Stimulated activated CD4-positive, alpha-beta T cell treated with anti-CD3 and anti-CD28 coated beads, Interleukin-2, amount 100 ng/mL, for 24 hours (primary cell): ENCODE measurements around the gene LMBR1.
"Not testable (repeated sequence)": the region's sequence is repeated elsewhere in the genome, so short reads cannot be mapped to it uniquely, and the experiment has no call there.

ENCODE experiments used
- DNase-seq, 2 donors: peaks; one replicate each; pipeline ENCODE4 v3.0.0-alpha.2; 2020

Gene LMBR1, protein sequence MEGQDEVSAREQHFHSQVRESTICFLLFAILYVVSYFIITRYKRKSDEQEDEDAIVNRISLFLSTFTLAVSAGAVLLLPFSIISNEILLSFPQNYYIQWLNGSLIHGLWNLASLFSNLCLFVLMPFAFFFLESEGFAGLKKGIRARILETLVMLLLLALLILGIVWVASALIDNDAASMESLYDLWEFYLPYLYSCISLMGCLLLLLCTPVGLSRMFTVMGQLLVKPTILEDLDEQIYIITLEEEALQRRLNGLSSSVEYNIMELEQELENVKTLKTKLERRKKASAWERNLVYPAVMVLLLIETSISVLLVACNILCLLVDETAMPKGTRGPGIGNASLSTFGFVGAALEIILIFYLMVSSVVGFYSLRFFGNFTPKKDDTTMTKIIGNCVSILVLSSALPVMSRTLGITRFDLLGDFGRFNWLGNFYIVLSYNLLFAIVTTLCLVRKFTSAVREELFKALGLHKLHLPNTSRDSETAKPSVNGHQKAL

GRCh38 chr7:156892821-156893706, at the start of gene LMBR1:
LMBR1 (minus strand) TSS chr7:156893183; CDS start chr7:156892993, 190 bp downstream.
- peak; percentile 94 for DNase-seq

DNA sequence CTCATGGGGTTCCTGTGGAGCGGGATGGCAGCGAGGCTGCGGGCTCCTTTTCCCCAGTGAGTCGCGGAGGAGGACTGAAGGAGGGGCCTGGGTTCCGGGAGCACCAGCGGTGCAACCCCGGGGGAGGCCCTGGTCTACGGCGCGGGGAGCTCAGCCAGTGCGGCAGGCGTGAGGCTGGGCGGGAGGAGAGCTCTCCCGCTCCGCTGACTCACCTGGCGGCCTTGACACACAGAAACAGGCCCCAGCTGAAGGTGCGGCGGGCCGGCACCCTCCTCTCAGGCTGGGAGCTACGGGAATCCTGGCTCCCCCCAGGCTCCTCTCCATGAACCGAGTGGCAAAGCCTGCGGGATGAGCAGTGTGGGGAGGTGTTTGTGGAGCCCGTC, 49.7 kb upstream of the LMBR1 start:
- DNase-seq = peak in 1 of 2 donors; percentile 27

GRCh38 chr7:156941393-156942182, 48.6 kb upstream of the LMBR1 start:
- DNase-seq = no peak

GRCh38 chr7:156940421-156941122, 47.6 kb upstream of the LMBR1 start:
- DNase-seq = no peak

DNA sequence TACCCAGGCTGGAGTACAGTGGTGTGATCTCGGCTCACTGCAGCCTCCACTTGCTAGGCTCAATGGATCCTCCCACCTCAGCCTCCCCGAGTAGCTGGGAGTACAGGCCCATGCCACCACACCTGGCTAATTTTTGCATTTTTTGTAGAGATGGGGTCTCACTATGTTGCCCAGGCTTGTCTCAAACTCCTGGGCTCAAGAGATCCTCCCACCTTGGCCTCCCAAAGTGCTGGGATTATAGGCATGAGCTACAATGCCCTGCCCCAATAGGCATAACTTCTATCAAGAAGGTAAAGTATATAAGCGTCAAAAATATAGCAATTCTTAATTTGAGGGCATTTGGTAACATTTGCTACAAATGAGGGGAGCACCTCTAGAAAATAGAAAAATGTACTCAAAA, 43.8 kb upstream of the LMBR1 start:
- DNase-seq = not testable (repeated sequence)

- no peak for DNase-seq
These were observed 42.3 kb upstream of the LMBR1 start for GRCh38 chr7:156935250-156935649.

DNA sequence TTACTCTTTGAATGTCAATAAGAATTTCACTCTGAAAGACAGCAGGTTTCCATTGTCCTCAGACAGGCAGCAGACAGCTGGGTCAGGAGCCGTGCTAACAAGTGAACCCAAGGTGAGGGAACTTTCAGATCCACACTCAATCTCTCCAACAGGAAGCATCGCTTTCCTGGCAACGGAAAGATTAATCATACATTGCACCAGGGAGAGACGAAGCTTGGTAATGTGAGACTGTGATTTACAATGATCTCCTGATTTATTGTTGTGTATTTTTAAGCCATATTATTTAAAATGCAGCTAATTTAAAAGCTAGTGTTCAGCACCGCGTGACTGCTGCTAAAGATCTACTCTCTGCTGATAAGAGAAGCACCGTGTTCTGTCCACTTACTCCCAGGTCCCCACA, 39.0 kb upstream of the LMBR1 start:
- DNase-seq = no peak

DNA sequence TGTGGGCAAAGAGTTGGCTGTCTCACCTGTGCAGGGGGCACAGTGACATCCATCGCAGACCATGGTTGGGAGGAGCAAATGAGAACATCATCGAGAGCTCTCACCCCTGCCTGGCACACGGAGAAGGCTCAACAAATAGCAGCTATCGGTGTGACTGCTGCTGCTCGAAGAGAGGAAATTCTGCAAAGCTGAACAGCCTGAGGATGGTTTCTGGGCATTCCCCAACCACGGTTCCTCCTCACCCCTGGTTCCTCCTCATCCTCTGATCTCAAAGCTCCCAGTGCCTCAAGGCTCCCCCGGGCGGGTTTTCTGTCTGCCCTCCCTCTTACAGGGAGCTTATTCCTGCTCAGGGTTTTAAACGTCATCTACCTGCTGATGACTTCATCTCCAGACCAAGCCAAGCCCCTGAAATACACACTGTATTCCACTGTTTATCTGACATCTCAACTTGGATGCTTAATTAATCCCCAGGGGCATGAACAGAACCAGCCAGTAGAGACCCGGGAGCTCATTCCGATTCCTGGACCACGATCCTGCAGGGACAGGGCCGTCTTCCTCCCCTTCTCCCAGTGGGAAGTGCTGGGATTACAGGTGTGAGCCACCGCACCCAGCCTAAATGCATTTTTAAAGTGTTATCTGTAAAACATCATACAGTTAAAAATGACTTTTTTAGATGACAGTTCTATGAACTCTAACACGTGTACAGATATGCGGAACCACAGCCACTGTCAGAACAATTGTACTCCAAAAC, 37.0 kb upstream of the LMBR1 start:
- DNase-seq = no peak

- DNase-seq = no peak
These were observed 35.4 kb upstream of the LMBR1 start for GRCh38 chr7:156928406-156928747.

DNA sequence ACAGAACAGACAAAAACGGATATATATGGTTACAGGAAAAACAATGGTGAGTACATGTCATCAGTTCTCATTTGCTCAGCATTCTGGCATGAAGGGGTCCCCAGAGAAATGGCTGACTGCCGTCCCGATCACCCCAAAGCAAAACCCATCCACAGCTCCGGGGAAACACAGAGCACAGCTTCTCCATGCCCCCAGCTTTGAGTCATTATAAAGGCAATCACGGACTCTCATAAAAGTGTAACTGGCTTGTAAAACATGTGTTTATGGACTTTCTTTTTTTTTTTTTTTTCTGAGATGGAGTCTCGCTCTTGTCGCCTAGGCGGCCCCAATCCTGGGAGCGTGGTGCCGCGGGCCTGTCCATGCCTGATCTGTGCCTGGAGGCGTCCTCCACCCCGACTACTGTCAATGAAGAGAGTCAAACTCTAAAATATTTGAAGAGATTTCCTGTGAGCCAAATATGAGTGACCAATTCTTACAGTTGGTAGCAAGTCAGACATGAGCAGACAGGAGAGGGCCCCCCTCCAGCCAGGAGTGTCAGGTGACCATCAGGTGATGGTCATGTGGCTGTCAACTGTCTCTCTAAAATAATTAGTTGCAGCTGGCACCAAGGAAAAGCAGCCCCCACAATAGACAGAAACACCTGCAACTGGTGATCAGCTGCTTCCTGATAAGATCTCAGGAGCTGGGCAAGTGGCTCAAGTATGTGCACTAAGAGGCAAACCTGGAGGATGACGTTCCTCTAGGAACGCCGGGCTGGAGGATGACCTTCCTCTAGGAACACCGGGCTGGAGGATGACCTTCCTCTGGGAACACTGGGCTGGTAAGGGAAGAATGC, 34.8 kb upstream of the LMBR1 start:
- no peak for DNase-seq

DNA sequence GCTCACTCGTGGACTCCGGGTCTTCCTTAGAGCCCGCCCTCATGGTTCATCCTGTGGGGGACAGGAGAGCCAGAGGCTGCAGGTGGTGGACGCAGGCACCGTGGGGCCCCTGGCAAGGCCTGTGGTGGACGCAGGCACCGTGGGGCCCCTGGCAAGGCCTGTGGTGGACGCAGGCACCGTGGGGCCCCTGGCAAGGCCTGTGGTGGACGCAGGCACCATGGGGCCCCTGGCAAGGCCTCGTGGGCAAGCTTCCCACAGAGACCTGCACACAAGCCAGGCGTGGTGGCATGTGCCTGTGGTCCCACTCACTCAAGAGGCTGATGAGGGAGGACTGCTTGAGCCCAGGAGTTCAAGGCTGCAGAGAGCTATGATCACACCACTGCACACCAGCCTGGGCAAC, 32.8 kb upstream of the LMBR1 start:
- not testable (repeated sequence) for DNase-seq

GRCh38 chr7:156922304-156922703, 29.3 kb upstream of the LMBR1 start:
- DNase-seq = not testable (repeated sequence)

- DNase-seq = not testable (repeated sequence)
These were observed 27.7 kb upstream of the LMBR1 start for GRCh38 chr7:156920487-156921373.

DNA sequence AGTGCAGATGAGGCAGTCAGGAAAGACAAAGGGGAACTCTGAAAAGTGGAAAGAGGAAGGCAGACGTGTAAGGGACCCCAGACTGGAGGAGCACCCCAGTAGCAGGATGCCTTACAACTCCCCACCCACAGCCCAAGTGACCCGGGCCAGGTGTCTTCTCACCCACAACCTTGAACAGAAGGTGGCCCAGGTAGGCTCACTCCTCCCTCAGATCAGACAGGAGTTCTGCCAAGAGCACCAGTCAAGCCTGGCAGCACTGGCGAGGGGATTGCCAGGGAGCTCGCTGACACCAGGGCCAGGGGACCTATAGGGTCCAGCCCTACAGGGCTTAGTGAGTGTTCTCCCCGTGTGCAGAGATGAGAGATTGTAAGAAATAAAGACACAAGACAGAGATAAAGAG, 27.1 kb upstream of the LMBR1 start:
- DNase-seq = no peak

- DNase-seq = no peak
These were observed 26.2 kb upstream of the LMBR1 start for GRCh38 chr7:156919132-156919713.

DNA sequence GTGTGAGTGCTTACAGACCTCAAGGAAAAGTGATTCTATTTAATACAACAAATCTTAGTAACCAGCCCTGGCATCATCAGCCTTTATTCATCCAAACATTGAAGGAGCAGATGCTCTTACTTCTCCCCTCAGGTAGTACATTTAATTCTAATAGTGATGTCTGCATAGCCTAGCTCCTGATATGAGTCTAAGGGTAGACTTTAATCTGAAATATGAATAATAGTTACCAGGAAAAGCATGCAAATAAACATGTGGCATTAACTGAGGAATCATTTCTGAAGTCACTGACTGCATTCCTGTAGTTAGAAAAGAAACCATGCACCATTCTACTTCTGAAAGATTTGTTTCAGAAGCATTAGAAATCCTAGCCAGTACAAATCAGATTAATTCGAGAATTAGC, 25.7 kb upstream of the LMBR1 start:
- DNase-seq = no peak

- DNase-seq = not testable (repeated sequence)
These were observed 16.7 kb upstream of the LMBR1 start for GRCh38 chr7:156909574-156910252.

DNA sequence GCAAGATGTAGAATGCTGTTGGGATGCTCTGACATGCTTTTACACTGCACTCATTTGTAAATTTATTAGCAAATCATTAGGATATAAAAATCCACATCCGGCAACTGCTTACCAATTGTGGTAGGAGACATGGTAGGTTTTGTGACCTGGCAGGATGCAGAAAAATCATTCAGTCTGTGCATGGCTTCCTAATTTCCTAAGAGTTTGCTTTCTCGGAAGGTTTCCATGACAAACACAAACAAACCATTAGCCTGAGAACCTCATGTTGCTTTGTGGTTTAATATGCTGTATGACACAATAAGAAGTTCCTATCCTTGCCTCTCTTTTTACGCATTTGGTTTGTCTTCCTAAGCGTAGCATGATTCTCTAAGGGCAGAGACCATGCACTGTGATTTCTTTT, 14.7 kb upstream of the LMBR1 start:
- no peak for DNase-seq
